ENCODE data around the gene FHIT. TPM values are rescaled to one million over a fixed set of nuclear protein-coding genes. Genes with fewer than 3 reads are reported as not detected.

Gene FHIT
- total and polyA plus RNA-seq, 2 donors from 2014 or later: 20.2 to 61.2 TPM

- Histone ChIP-seq H3K4me3 (ENCODE audit: low read length in 3 of 3) (no peak overlapping the region), H3K9me3 (ENCODE audit: control insufficient read depth in 2 of 3, insufficient read depth in 1 of 3, low read length in 3 of 3) (no peaks in the 10 kb centered on the region), H3K27me3 (ENCODE audit: control insufficient read depth, insufficient read depth, low read length) (no peaks in the 10 kb centered on the region), H3K36me3 (ENCODE audit: control insufficient read depth in 2 of 3, insufficient read depth in 3 of 3, low read length in 3 of 3) (no peaks in the 10 kb centered on the region), H3K9ac (ENCODE audit: low read length in 3 of 3) (no peak overlapping the region), H3K27ac (ENCODE audit: low read depth in 2 of 2, low read length in 2 of 2) (no peak overlapping the region), H3K4me1 (ENCODE audit: control insufficient read depth in 2 of 3, insufficient read depth in 2 of 3, low read depth in 1 of 3, low read length in 3 of 3) (no peaks in the 10 kb centered on the region)
- TF ChIP-seq CTCF (IDR thresholded peaks at IDR 0.05; ENCODE audit: borderline replicate concordance, extremely low read depth, insufficient read depth): no peak
- intact Hi-C loops (cut with DNase I): no loop called here
- no peak for DNase-seq
- FAIRE-seq: no peak
These were observed 1504.7 kb downstream of the FHIT start for GRCh38 chr3:59746585-59746984.

- DNase-seq: no peak
- intact Hi-C loops (cut with DNase I): no loop called here
- no peak for FAIRE-seq
- H3K9me3 ChIP-seq (ENCODE audit: control insufficient read depth in 2 of 3, insufficient read depth in 1 of 3, low read length in 3 of 3): no peaks in the 10 kb centered on the region
- H3K27me3 ChIP-seq (ENCODE audit: control insufficient read depth, insufficient read depth, low read length): no peaks in the 10 kb centered on the region
- no peak overlapping the region for H3K27ac ChIP-seq (ENCODE audit: low read depth in 2 of 2, low read length in 2 of 2)
- no peaks in the 10 kb centered on the region for H3K36me3 ChIP-seq (ENCODE audit: control insufficient read depth in 2 of 3, insufficient read depth in 3 of 3, low read length in 3 of 3)
- no peak overlapping the region for H3K9ac ChIP-seq (ENCODE audit: low read length in 3 of 3)
- H3K4me1 ChIP-seq (ENCODE audit: control insufficient read depth in 2 of 3, insufficient read depth in 2 of 3, low read depth in 1 of 3, low read length in 3 of 3): no peaks in the 10 kb centered on the region
- no peak overlapping the region for H3K4me3 ChIP-seq (ENCODE audit: low read length in 3 of 3)
- no peak for TF ChIP-seq CTCF (IDR thresholded peaks at IDR 0.05; ENCODE audit: borderline replicate concordance, extremely low read depth, insufficient read depth)
These were observed 1514.0 kb downstream of the FHIT start for GRCh38 chr3:59737241-59737640.

- no peak for TF ChIP-seq CTCF (IDR thresholded peaks at IDR 0.05; ENCODE audit: borderline replicate concordance, extremely low read depth, insufficient read depth)
- Histone ChIP-seq H3K4me1 (ENCODE audit: control insufficient read depth in 2 of 3, insufficient read depth in 2 of 3, low read depth in 1 of 3, low read length in 3 of 3) (no peaks in the 10 kb centered on the region), H3K9me3 (ENCODE audit: control insufficient read depth in 2 of 3, insufficient read depth in 1 of 3, low read length in 3 of 3) (no peaks in the 10 kb centered on the region), H3K27ac (ENCODE audit: low read depth in 2 of 2, low read length in 2 of 2) (no peak overlapping the region), H3K36me3 (ENCODE audit: control insufficient read depth in 2 of 3, insufficient read depth in 3 of 3, low read length in 3 of 3) (no peaks in the 10 kb centered on the region), H3K9ac (ENCODE audit: low read length in 3 of 3) (no peak overlapping the region), H3K27me3 (ENCODE audit: control insufficient read depth, insufficient read depth, low read length) (no peaks in the 10 kb centered on the region), H3K4me3 (ENCODE audit: low read length in 3 of 3) (no peak overlapping the region)
- DNase-seq (no peak), FAIRE-seq (no peak)
- intact Hi-C loops (cut with DNase I): no loop called here
These were observed 1517.2 kb downstream of the FHIT start for GRCh38 chr3:59734061-59734460.

Data from kidney (tissue), 14 donors.